Medulla oblongata (tissue), 1 donor: ENCODE results near the gene PDSS2.
"Not testable (repeated sequence)": the region's sequence is repeated elsewhere in the genome, so short reads cannot be mapped to it uniquely, and the experiment has no call there.

Experiments
- DNase-seq: peaks from one replicate; pipeline ENCODE4 v3.0.0-alpha.2; 2015; ENCODE audit errors: extremely low spot score

PDSS2 gene

GRCh38 chr6:107218142-107218541 is 241.2 kb downstream of the PDSS2 start:
- no peak for DNase-seq

- no peak for DNase-seq
These were observed 242.1 kb downstream of the PDSS2 start for GRCh38 chr6:107217248-107217647.

GRCh38 chr6:107216197-107216933 is 243.0 kb downstream of the PDSS2 start:
- no peak for DNase-seq

GRCh38 chr6:107215334-107215733 is 244.0 kb downstream of the PDSS2 start:
- DNase-seq, result no peak

GRCh38 chr6:107214655-107215054 is 244.7 kb downstream of the PDSS2 start:
- DNase-seq, result no peak

- DNase-seq, result no peak
These were observed 249.7 kb downstream of the PDSS2 start for GRCh38 chr6:107209406-107210305.

- DNase-seq, result no peak
These were observed 252.0 kb downstream of the PDSS2 start for GRCh38 chr6:107207251-107207873.

GRCh38 chr6:107205058-107205998 is 254.0 kb downstream of the PDSS2 start:
- DNase-seq, result no peak

- no peak for DNase-seq
These were observed 256.4 kb downstream of the PDSS2 start for GRCh38 chr6:107202876-107203468.

- no peak for DNase-seq
These were observed 260.5 kb downstream of the PDSS2 start for GRCh38 chr6:107198631-107199416.

- no peak for DNase-seq
These were observed 263.2 kb downstream of the PDSS2 start for GRCh38 chr6:107196152-107196551.

- DNase-seq, result not testable (repeated sequence)
These were observed 264.6 kb downstream of the PDSS2 start for GRCh38 chr6:107194723-107195122.

GRCh38 chr6:107192830-107193229 is 266.5 kb downstream of the PDSS2 start:
- DNase-seq, result no peak

GRCh38 chr6:107187630-107188029 is 271.7 kb downstream of the PDSS2 start:
- DNase-seq, result no peak

- DNase-seq, result no peak
These were observed 273.3 kb downstream of the PDSS2 start for GRCh38 chr6:107186047-107186446.

GRCh38 chr6:107185391-107185970 is 273.9 kb downstream of the PDSS2 start:
- DNase-seq, result peak; percentile 48

GRCh38 chr6:107184435-107184834 is 274.9 kb downstream of the PDSS2 start:
- no peak for DNase-seq

- no peak for DNase-seq
These were observed 279.3 kb downstream of the PDSS2 start for GRCh38 chr6:107180099-107180498.

- no peak for DNase-seq
These were observed 280.4 kb downstream of the PDSS2 start for GRCh38 chr6:107179004-107179403.

GRCh38 chr6:107173779-107174178 is 285.6 kb downstream of the PDSS2 start:
- no peak for DNase-seq
